ENCODE data around the gene HBD. TPM values are rescaled to one million over a fixed set of nuclear protein-coding genes. Genes with fewer than 3 reads are reported as not detected.

Gene HBD
- total RNA-seq, 4 donors from 2014 or later: 1.1 to 3.2 TPM; not detected in 2

DNA sequence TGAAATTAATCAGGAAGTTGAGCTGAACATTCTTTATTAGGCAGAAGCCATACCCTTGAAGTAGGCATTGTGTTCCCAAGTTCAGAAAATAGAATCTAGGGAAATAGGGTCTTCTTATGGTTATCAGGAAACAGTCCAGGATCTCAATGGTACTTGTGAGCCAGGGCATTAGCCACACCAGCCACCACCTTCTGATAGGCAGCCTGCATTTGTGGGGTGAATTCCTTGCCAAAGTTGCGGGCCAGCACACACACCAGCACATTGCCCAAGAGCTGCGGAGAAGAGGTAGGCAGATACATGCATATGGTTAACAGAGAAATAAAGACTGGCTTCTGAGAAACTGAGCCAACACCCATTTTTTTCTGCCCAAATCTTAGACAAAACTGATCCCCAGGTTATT, 1.5 kb downstream of the HBD start:
- ATAC-seq (ENCODE audit: low FRiP score) (no peak), DNase-seq (ENCODE audit: low spot score) (no peak)
- TF ChIP-seq, protein P1, sequence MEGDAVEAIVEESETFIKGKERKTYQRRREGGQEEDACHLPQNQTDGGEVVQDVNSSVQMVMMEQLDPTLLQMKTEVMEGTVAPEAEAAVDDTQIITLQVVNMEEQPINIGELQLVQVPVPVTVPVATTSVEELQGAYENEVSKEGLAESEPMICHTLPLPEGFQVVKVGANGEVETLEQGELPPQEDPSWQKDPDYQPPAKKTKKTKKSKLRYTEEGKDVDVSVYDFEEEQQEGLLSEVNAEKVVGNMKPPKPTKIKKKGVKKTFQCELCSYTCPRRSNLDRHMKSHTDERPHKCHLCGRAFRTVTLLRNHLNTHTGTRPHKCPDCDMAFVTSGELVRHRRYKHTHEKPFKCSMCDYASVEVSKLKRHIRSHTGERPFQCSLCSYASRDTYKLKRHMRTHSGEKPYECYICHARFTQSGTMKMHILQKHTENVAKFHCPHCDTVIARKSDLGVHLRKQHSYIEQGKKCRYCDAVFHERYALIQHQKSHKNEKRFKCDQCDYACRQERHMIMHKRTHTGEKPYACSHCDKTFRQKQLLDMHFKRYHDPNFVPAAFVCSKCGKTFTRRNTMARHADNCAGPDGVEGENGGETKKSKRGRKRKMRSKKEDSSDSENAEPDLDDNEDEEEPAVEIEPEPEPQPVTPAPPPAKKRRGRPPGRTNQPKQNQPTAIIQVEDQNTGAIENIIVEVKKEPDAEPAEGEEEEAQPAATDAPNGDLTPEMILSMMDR (IDR thresholded peaks at IDR 0.05): no peak

DNA sequence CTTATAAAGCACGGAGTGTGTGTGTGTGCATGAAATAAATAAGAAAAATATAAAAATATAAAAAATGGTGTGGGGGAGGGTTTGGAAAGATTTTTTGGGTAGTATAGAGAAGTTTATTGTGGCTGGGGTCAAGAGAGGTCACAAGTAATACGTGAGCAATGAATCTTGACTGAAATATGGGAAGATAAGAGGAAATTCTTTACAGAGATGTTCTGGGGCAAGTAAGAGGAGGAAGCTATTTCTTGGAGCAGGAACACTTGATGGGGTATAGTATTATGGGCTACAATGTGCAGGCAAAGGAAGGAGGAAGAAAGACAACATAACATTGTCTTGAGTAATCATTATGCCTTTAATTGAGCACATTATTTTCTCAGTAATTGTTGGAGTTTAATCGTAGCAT, 2.1 kb downstream of the HBD start:
- no peak for ATAC-seq (ENCODE audit: low FRiP score)

DNA sequence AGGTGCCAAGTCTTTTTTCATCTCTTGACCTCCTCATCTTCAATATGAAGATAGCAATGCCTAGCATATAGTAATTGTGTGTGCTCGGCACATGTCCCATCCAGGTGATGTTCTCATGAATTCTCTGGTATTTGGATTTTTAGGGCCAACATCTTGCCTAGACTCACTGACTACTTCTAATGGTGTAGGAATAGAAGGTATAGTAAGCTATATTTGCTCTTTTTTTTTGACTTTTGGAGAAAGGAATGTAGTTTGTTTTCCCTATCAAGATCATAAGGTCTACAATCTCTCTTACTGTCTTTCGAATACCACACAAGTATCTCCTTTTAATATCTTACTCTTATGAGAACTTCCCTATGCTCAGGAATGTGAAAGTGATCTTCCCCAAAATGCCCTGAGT, 3.2 kb downstream of the HBD start:
- no peak for DNase-seq (ENCODE audit: low spot score)
- ATAC-seq (ENCODE audit: low FRiP score): no peak
- TF ChIP-seq, protein P1 (IDR thresholded peaks at IDR 0.05): no peak

More for the DNA sequence above, 2.1 kb downstream of the HBD start:
- TF ChIP-seq, protein P1 (IDR thresholded peaks at IDR 0.05): no peak
- DNase-seq (ENCODE audit: low spot score): no peak

DNA sequence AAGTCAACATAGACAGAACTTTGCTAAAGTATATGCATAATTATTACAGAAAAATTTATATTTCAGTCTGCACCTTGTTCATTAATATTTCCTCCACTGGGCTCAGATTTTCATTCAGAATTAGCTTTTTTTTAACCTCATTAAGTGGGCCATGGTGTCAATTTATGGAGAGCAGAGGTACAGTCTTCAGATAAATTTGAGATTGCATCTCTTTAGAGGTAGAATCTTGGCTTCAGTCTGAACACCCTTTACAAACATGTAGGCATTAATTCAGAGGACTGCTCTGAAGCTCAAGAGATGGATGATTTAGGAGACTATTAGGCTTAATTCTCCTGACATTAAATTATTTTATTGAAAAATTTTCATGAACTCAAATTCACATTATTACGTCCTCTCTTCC, 4.0 kb downstream of the HBD start:
- TF ChIP-seq, protein P1 (IDR thresholded peaks at IDR 0.05): no peak
- ATAC-seq (ENCODE audit: low FRiP score) (no peak), DNase-seq (ENCODE audit: low spot score) (no peak)

DNA sequence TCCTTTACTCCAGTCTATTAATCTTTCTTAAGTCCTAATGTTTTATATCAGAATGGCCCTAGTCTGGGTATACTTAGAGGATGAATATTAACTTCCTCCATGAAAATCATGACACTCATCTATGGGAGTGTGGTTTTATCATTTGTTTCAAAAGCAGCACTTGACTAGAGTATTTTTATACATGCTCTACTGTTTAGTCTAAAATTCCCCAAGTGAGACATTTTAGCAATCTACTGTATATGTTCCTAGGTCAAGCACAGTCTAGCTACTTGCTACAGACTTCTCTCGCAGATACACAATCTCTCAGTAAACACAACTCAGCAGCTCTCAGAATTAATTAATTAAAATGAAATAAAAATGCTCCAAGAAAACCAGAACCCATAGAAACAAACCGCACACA, 4.5 kb downstream of the HBD start:
- DNase-seq (ENCODE audit: low spot score) (no peak), ATAC-seq (ENCODE audit: low FRiP score) (no peak)
- TF ChIP-seq, protein P1 (IDR thresholded peaks at IDR 0.05): no peak

DNA sequence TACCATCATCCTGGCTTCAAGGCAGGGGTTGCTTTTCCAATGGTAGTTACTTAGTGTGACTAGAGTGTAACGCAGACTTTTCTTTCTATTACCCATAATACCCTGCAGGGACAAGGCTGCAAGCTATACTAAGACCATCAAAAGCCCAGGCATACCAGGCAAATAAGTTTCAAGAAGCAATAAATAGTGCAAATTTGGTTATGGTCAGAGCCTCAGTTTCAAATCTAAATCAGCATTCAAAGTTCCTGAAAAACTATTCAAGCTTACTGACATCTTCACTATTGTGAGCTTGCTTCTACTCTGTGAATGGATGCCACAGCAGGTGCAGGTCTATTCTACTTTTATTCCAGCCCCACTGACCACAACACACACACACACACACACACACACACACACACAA, 4.9 kb downstream of the HBD start:
- TF ChIP-seq, protein P1 (IDR thresholded peaks at IDR 0.05): no peak
- DNase-seq (ENCODE audit: low spot score) (no peak), ATAC-seq (ENCODE audit: low FRiP score) (no peak)

DNA sequence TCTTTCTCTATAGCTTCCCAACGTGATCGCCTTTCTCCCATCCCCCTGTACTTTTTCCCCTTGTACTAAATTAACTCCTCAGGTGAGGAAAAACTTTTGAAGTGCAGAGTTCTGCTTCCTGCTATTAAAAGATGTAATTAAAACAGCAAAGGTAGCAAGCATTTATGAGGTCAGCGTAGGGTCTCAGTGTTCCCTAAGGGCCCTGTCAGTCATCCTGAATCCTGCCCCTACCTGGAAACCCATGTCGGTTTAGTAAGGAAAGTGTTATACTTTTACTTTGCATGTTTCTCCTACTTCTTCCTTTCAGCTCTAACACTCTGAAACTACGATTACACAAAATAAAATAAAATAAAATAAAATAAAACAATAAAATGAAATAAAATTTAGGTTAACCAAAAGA, 6.2 kb downstream of the HBD start:
- DNase-seq (ENCODE audit: low spot score): no peak
- no peak for ATAC-seq (ENCODE audit: low FRiP score)
- TF ChIP-seq, protein P1 (IDR thresholded peaks at IDR 0.05): no peak
